ENCODE results near the gene KRTAP10-4. TPM values are rescaled to one million over a fixed set of nuclear protein-coding genes. Genes with fewer than 3 reads are reported as not detected.

The KRTAP10-4 gene
- total and polyA plus RNA-seq, 2 experiments from 2014 or later: not detected

DNA sequence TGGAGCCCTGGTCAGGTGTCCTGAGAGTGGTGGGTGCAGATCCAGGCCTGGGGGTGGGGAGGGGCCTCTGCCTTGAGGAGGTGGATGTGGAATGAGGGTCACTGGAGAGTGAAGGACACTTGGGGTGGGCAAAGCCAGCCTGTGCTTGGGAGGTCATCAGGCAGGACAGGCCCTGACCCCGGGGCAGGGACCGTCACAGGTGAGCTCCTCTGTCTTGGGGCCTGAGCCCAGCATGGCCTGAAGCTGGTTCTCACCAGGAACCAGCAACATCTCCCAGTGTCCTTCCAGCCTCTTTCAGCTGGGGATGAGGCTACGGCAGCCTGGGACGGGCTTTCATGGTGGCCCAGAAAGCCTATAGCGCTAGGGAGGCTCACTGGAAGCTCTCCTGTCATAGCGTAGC lies 21.4 kb upstream of the KRTAP10-4 start:
- no peak overlapping the region for H3K4me2 ChIP-seq
- no peak for ATAC-seq
- Mint-ChIP-seq H3K36me3 (ENCODE audit: low read depth) (peaks cover 7% of the 10 kb centered on the region), H3K27me3 (ENCODE audit: insufficient read depth, low read depth, poor library complexity) (peaks cover 19% of the 10 kb centered on the region), H3K27ac (no peak overlapping the region), H3K9me3 (peaks cover 4% of the 10 kb centered on the region), H3K4me3 (no peak overlapping the region), H3K4me1 (peaks cover 49% of the 10 kb centered on the region)
- DNase-seq (ENCODE audit: low spot score): no peak
- H3K79me2 ChIP-seq (replicated peaks; ENCODE audit: insufficient read depth): no peaks in the 10 kb centered on the region
- TF ChIP-seq ZNF114 (CRISPR knock-in tag; IDR thresholded peaks at IDR 0.05) (no peak), STAT1 (IDR thresholded peaks at IDR 0.05; ENCODE audit: unreplicated experiment) (no peak), POLR2AphosphoS5 (IDR thresholded peaks at IDR 0.05; ENCODE audit: low read depth) (no peak), ETS1 (IDR thresholded peaks at IDR 0.05) (no peak), ZNF331 (CRISPR knock-in tag; IDR thresholded peaks at IDR 0.05; ENCODE audit: low read depth) (no peak), JUNB (IDR thresholded peaks at IDR 0.05; ENCODE audit: unreplicated experiment) (no peak), EZH2phosphoT487 (IDR thresholded peaks at IDR 0.05; ENCODE audit: unreplicated experiment) (no peak), CREB1 (CRISPR knock-in tag; IDR thresholded peaks at IDR 0.05; ENCODE audit: low read depth) (no peak), NANOG (IDR thresholded peaks at IDR 0.05; ENCODE audit: borderline replicate concordance) (no peak), EZH2 (IDR thresholded peaks at IDR 0.05; ENCODE audit: low read depth, unreplicated experiment) (no peak), REST (IDR thresholded peaks at IDR 0.05; ENCODE audit: unreplicated experiment) (no peak)
- TF ChIP-seq, protein P1, sequence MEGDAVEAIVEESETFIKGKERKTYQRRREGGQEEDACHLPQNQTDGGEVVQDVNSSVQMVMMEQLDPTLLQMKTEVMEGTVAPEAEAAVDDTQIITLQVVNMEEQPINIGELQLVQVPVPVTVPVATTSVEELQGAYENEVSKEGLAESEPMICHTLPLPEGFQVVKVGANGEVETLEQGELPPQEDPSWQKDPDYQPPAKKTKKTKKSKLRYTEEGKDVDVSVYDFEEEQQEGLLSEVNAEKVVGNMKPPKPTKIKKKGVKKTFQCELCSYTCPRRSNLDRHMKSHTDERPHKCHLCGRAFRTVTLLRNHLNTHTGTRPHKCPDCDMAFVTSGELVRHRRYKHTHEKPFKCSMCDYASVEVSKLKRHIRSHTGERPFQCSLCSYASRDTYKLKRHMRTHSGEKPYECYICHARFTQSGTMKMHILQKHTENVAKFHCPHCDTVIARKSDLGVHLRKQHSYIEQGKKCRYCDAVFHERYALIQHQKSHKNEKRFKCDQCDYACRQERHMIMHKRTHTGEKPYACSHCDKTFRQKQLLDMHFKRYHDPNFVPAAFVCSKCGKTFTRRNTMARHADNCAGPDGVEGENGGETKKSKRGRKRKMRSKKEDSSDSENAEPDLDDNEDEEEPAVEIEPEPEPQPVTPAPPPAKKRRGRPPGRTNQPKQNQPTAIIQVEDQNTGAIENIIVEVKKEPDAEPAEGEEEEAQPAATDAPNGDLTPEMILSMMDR (conservative IDR thresholded peaks at IDR 0.05; ENCODE audit: low read depth in 2 of 2): no peak
- TF ChIP-seq, protein P2, sequence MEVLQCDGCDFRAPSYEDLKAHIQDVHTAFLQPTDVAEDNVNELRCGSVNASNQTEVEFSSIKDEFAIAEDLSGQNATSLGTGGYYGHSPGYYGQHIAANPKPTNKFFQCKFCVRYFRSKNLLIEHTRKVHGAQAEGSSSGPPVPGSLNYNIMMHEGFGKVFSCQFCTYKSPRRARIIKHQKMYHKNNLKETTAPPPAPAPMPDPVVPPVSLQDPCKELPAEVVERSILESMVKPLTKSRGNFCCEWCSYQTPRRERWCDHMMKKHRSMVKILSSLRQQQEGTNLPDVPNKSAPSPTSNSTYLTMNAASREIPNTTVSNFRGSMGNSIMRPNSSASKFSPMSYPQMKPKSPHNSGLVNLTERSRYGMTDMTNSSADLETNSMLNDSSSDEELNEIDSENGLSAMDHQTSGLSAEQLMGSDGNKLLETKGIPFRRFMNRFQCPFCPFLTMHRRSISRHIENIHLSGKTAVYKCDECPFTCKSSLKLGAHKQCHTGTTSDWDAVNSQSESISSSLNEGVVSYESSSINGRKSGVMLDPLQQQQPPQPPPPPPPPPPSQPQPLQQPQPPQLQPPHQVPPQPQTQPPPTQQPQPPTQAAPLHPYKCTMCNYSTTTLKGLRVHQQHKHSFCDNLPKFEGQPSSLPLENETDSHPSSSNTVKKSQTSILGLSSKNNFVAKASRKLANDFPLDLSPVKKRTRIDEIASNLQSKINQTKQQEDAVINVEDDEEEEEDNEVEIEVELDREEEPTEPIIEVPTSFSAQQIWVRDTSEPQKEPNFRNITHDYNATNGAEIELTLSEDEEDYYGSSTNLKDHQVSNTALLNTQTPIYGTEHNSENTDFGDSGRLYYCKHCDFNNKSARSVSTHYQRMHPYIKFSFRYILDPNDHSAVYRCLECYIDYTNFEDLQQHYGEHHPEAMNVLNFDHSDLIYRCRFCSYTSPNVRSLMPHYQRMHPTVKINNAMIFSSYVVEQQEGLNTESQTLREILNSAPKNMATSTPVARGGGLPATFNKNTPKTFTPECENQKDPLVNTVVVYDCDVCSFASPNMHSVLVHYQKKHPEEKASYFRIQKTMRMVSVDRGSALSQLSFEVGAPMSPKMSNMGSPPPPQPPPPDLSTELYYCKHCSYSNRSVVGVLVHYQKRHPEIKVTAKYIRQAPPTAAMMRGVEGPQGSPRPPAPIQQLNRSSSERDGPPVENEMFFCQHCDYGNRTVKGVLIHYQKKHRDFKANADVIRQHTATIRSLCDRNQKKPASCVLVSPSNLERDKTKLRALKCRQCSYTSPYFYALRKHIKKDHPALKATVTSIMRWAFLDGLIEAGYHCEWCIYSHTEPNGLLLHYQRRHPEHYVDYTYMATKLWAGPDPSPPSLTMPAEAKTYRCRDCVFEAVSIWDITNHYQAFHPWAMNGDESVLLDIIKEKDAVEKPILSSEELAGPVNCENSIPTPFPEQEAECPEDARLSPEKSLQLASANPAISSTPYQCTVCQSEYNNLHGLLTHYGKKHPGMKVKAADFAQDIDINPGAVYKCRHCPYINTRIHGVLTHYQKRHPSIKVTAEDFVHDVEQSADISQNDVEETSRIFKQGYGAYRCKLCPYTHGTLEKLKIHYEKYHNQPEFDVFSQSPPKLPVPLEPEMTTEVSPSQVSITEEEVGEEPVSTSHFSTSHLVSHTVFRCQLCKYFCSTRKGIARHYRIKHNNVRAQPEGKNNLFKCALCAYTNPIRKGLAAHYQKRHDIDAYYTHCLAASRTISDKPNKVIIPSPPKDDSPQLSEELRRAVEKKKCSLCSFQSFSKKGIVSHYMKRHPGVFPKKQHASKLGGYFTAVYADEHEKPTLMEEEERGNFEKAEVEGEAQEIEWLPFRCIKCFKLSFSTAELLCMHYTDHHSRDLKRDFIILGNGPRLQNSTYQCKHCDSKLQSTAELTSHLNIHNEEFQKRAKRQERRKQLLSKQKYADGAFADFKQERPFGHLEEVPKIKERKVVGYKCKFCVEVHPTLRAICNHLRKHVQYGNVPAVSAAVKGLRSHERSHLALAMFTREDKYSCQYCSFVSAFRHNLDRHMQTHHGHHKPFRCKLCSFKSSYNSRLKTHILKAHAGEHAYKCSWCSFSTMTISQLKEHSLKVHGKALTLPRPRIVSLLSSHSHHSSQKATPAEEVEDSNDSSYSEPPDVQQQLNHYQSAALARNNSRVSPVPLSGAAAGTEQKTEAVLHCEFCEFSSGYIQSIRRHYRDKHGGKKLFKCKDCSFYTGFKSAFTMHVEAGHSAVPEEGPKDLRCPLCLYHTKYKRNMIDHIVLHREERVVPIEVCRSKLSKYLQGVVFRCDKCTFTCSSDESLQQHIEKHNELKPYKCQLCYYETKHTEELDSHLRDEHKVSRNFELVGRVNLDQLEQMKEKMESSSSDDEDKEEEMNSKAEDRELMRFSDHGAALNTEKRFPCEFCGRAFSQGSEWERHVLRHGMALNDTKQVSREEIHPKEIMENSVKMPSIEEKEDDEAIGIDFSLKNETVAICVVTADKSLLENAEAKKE (CRISPR knock-in tag; IDR thresholded peaks at IDR 0.05): no peak
- no peaks in the 10 kb centered on the region for H3K9me2 ChIP-seq (ENCODE audit: insufficient read depth)
- peaks cover 28% of the 10 kb centered on the region for H3K4me1 ChIP-seq (ENCODE audit: insufficient read depth)
- 0 out of 2 replicates have a peak, but pooled peaks cover 2% of the 10 kb centered on the region for H3F3A ChIP-seq (replicated peaks; ENCODE audit: low read depth)
- no peak overlapping the region for H3K4me3 ChIP-seq
- no peaks in the 10 kb centered on the region for H3K27me3 ChIP-seq (ENCODE audit: insufficient read depth)
- H2AFZ ChIP-seq: no peak overlapping the region
- H3K27ac ChIP-seq (ENCODE audit: low read depth): no peak overlapping the region
- no peaks in the 10 kb centered on the region for H4K20me1 ChIP-seq (replicated peaks; ENCODE audit: insufficient read depth)
- H3K36me3 ChIP-seq (ENCODE audit: insufficient read depth): no peaks in the 10 kb centered on the region

Data from GM23338 (cell line).